Measurements from ENCODE around the gene ENG. TPM values are rescaled to one million over a fixed set of nuclear protein-coding genes. Genes with fewer than 3 reads are reported as not detected.

The ENG gene
- total and polyA plus RNA-seq, 2 of the 8 experiments (the other 6 are each of a cell fraction or from before 2014, with no cell fraction given) = 1.8 to 4.4 TPM

GRCh38 chr9:127832248-127832647 is 22.2 kb downstream of the ENG start:
- Histone ChIP-seq H3K56ac (replicated peaks; ENCODE audit: insufficient read length, low read depth, low read length) (no peak overlapping the region), H2AK5ac (ENCODE audit: low read depth, low read length) (no peak overlapping the region), H3K14ac (ENCODE audit: insufficient read length) (no peak overlapping the region), H3K9me3 (ENCODE audit: insufficient read depth in 2 of 2, low read depth in 1 of 2, low read length in 1 of 2) (no peaks in the 10 kb centered on the region), H3K4ac (replicated peaks; ENCODE audit: insufficient read length, low read depth, low read length) (no peak overlapping the region), H3K23me2 (ENCODE audit: low read depth, low read length) (peaks cover 3% of the 10 kb centered on the region; the same call in 1 of the 2 replicates), H2BK12ac (ENCODE audit: low read depth, low read length) (no peak overlapping the region), H3K27ac (ENCODE audit: low read depth, low read length) (no peak overlapping the region), H3K4me2 (ENCODE audit: insufficient read depth in 1 of 2, low read depth in 2 of 2, low read length in 2 of 2) (no peak overlapping the region), H3K4me3 (ENCODE audit: extremely low read depth in 1 of 4, insufficient read depth in 2 of 4, low read depth in 3 of 4, low read length in 4 of 4) (no peak overlapping the region), H3K18ac (ENCODE audit: extremely low read depth, low read length) (no peak overlapping the region), H3K23ac (ENCODE audit: insufficient read length) (no peak overlapping the region), H3K79me1 (ENCODE audit: low read depth, low read length) (no peaks in the 10 kb centered on the region), H3K9ac (replicated peaks in 1 of 4; ENCODE audit: extremely low read depth in 1 of 4, low read depth in 3 of 4, low read length in 3 of 4) (no peak overlapping the region), H2BK120ac (replicated peaks; ENCODE audit: low read depth, low read length) (no peak overlapping the region), H4K20me1 (replicated peaks in 1 of 2; ENCODE audit: control insufficient read depth in 1 of 2, insufficient read depth in 2 of 2, low read length in 2 of 2) (no peaks in the 10 kb centered on the region), H4K5ac (ENCODE audit: insufficient read length, low read depth, low read length) (no peak overlapping the region), H2BK20ac (ENCODE audit: low read length) (no peak overlapping the region), H4K91ac (replicated peaks; ENCODE audit: insufficient read length, low read length) (no peak overlapping the region), H2BK5ac (ENCODE audit: low read depth, low read length) (no peak overlapping the region), H3K4me1 (replicated peaks in 1 of 4; ENCODE audit: control insufficient read depth in 3 of 4, insufficient read depth in 4 of 4, low read length in 3 of 4) (peaks cover 0 to 8% (median 3%) of the 10 kb centered on the region in 4 experiments; a peak in 4 of 7 replicates), H2BK15ac (ENCODE audit: low read length) (no peak overlapping the region), H3K36me3 (ENCODE audit: control insufficient read depth in 2 of 4, insufficient read depth in 4 of 4, low read length in 3 of 4) (no peaks in the 10 kb centered on the region), H4K8ac (ENCODE audit: extremely low read depth, insufficient read depth, low read length) (no peak overlapping the region), H3K79me2 (ENCODE audit: control insufficient read depth in 1 of 2, insufficient read depth in 2 of 2, low read length in 2 of 2) (no peaks in the 10 kb centered on the region), H3K27me3 (replicated peaks in 1 of 4; ENCODE audit: control insufficient read depth in 3 of 4, extremely low read depth in 1 of 4, insufficient read depth in 3 of 4, low read length in 3 of 4) (no peaks in the 10 kb centered on the region), H2AFZ (ENCODE audit: low read length) (0 out of 2 replicates have a peak overlapping the region, but pooled peaks have one; percentile 29)
- WGBS, 2 experiments (ENCODE audit: extremely low coverage in 1 of 2, insufficient coverage in 1 of 2, insufficient read length in 1 of 2, insufficient replicate concordance in 2 of 2, low coverage in 1 of 2, low lambda C conversion rate in 2 of 2, missing lambda C conversion rate in 1 of 2) = 90% methylated on average over 7 of the region's 7 CpGs; no CpG with 5 or more reads in 1 of the 2 experiments
- POLR2A ChIA-PET (ENCODE audit: partially characterized antibody) = interaction anchor here (1.2 kb wide), 1 partner anchor 13 kb away, joined by 5 read pairs; no protein-coding TSS in a partner anchor
- DNase-seq (ENCODE audit: low read depth in 1 of 2, low spot score in 2 of 2) (no peak), FAIRE-seq (no peak)
- CTCF ChIA-PET (ENCODE audit: partially characterized antibody) = interaction anchor here (0.7 to 7.9 kb wide), 4 partner anchors 22 to 110 kb away, joined by 3 to 51 read pairs (median 4); partner anchors contain the start of gene ENG
- TF ChIP-seq CTCF (IDR thresholded peaks at IDR 0.05; ENCODE audit: control extremely low read depth in 1 of 3, insufficient read depth in 1 of 3, low read depth in 1 of 3, low read length in 3 of 3) (no peak), TCF12 (IDR thresholded peaks at IDR 0.05; ENCODE audit: low read depth, low read length) (no peak), ATF3 (IDR thresholded peaks at IDR 0.05; ENCODE audit: insufficient read depth, low read depth, low read length) (no peak), TAF1 (IDR thresholded peaks at IDR 0.05; ENCODE audit: low read depth, low read length) (no peak), POLR2AphosphoS5 (IDR thresholded peaks at IDR 0.05; ENCODE audit: low read depth, low read length) (no peak), CHD1 (IDR thresholded peaks at IDR 0.05; ENCODE audit: low read depth, low read length) (no peak), TBP (IDR thresholded peaks at IDR 0.05; ENCODE audit: low read depth, low read length) (no peak), MAFK (IDR thresholded peaks at IDR 0.05; ENCODE audit: low read depth, low read length) (no peak), CTBP2 (IDR thresholded peaks at IDR 0.05; ENCODE audit: borderline replicate concordance, insufficient read depth, insufficient read length, low read length) (no peak), GTF2F1 (IDR thresholded peaks at IDR 0.05; ENCODE audit: borderline replicate concordance, low read depth, low read length) (no peak), NANOG (IDR thresholded peaks at IDR 0.05; ENCODE audit: insufficient read depth, low read depth, low read length, poor library complexity, severe bottlenecking) (no peak)
